Spleen (tissue), 11 donors: ENCODE measurements around the gene UNC93A. TPM values are rescaled to one million over a fixed set of nuclear protein-coding genes. Genes with fewer than 3 reads are reported as not detected.
"Not testable (repeated sequence)": the region's sequence is repeated elsewhere in the genome, so short reads cannot be mapped to it uniquely, and the experiment has no call there.

Experiments used
- DNase-seq: peaks from one replicate; pipeline ENCODE4 v3.0.0-alpha.2; 2020
- H3K27ac ChIP-seq, 8 donors: fragments of 200-600 bp; sonication (generic) in 7 of 8; 1 replicate in 4 of 8; 2 replicates in 4 of 8; pipeline versions ENCODE4 v1.5.0 to v1.8.0; 2016 to 2021; ENCODE audit warnings: inconsistent platforms in 4 of 8, mild to moderate bottlenecking in 4 of 8, moderate library complexity in 1 of 8
- H3K27me3 ChIP-seq, 7 donors: fragments of 200-600 bp; sonication (generic) in 6 of 7; replicated peaks in 1 of 7; 1 replicate in 4 of 7; 2 replicates in 3 of 7; pipeline versions ENCODE4 v1.5.0 to v1.8.0; 2016 to 2021; ENCODE audit warnings: inconsistent platforms in 3 of 7, mild to moderate bottlenecking in 1 of 7
- H3K36me3 ChIP-seq, 6 donors: fragments of 200-600 bp; sonication (generic) in 5 of 6; 1 replicate in 4 of 6; 2 replicates in 2 of 6; pipeline versions ENCODE4 v1.5.0 to v1.8.0; 2016 to 2021; ENCODE audit warnings: inconsistent platforms in 2 of 6
- H3K4me1 ChIP-seq, 6 donors: fragments of 200-600 bp; sonication (generic) in 5 of 6; 1 replicate in 3 of 6; 2 replicates in 3 of 6; pipeline versions ENCODE4 v1.5.0 to v1.8.0; 2016 to 2021; ENCODE audit warnings: inconsistent platforms in 3 of 6
- H3K4me3 ChIP-seq, 8 donors: fragments of 200-600 bp; sonication (generic) in 7 of 8; 1 replicate in 4 of 8; 2 replicates in 4 of 8; pipeline versions ENCODE4 v1.5.0 to v1.8.0; 2016 to 2021; ENCODE audit warnings: inconsistent platforms in 4 of 8, mild to moderate bottlenecking in 4 of 8, moderate library complexity in 2 of 8
- H3K9me3 ChIP-seq, 8 donors: fragments of 200-600 bp; sonication (generic) in 7 of 8; 1 replicate in 4 of 8; 2 replicates in 4 of 8; pipeline versions ENCODE4 v1.5.0 to v1.8.0; 2016 to 2021; ENCODE audit warnings: inconsistent platforms in 4 of 8
- CTCF ChIP-seq, 11 experiments: fragments of 200-600 bp in 7 of 11; fragments of 450-650 bp in 4 of 11; sonication (generic) in 4 of 11; IDR thresholded peaks in 8 of 11; conservative IDR thresholded peaks in 3 of 11; 1 replicate in 7 of 11; 2 replicates in 4 of 11; pipeline versions ENCODE4 v1.4.0 to v1.8.0; 2016 to 2021; ENCODE audit warnings: antibody characterized with exemption in 11 of 11, inconsistent platforms in 4 of 11, mild to moderate bottlenecking in 1 of 11
- POLR2A ChIP-seq, 3 donors: fragments of 450-650 bp; IDR thresholded peaks; one replicate each; pipeline ENCODE4 v1.5.1; 2017; ENCODE audit warnings: antibody characterized with exemption in 3 of 3, mild to moderate bottlenecking in 1 of 3
- POLR2AphosphoS5 ChIP-seq, 3 donors: sonication (generic); formaldehyde crosslinking; IDR thresholded peaks; one replicate each; pipeline ENCODE4 v1.5.1; 2017; ENCODE audit warnings: antibody characterized with exemption in 3 of 3
- WGBS, 5 donors: extraction: QIAGEN DNeasy Blood & Tissue Kit in 3 of 5; methylation state at CpG; one replicate each; pipeline versions ENCODE4 v1.1.5 to v1.1.7; 2013 to 2018; 5-methylcytosine and 5-hydroxymethylcytosine counted together
- intact Hi-C: fragments of 100-400 bp; cut with DNase I; formaldehyde crosslinking; loops from one replicate; pipeline ENCODE4 v1.15.0; 2023; ENCODE audit warnings: low total_unique reads
- polyA plus RNA-seq, 3 donors: library from polyadenylated mRNA; stranded (reverse); fragments of 200-250 nt; gene quantifications; one replicate each; pipeline ENCODE4 v1.2.1, GENCODE V29; 2013
- total RNA-seq, 7 donors: library from RNA; depleted of rRNA in 3 of 7; stranded (reverse); fragments of >200 nt in 3 of 7; fragmentation: NEBNext Ultra II Directional in 4 of 7; extraction: Animal tissue kit (Norgen Biotek cat#: 25700) in 4 of 7; gene quantifications; one replicate each; pipeline versions ENCODE4 v1.1.0 to v1.2.1, GENCODE V29; 2016 to 2021
- donor health status: healthy with polysubstance abuse.
- donor health status: DM: no; HTN: no; CAD: no; lungs with moderate emphysema.
- donor health status: DM: no; HTN: no; CAD: no.
- donor health status: Bipolar disorder and iron deficiency.
- donor health status: healthy.
- donor health status: DM: no; HTN: no; CAD: no.
- donor health status: DM: yes; HTN: yes; CAD: no.

The UNC93A gene
- total and polyA plus RNA-seq, 10 donors = not detected

- H3K27me3 ChIP-seq = peaks cover 0 to 14% (median 0%) of the 10 kb centered on the region in 7 donors
- DNase-seq = no peak
- H3K36me3 ChIP-seq = no peaks in the 10 kb centered on the region
- intact Hi-C loops = no loop called here
- H3K27ac ChIP-seq = no peak overlapping the region
- no peak overlapping the region for H3K4me3 ChIP-seq
- 85 to 98% (median 93%) methylated on average over 1 of the region's 1 CpG for whole genome bisulfite sequencing, 5 donors
- TF ChIP-seq CTCF (IDR thresholded peaks at IDR 0.05 in 8 of 11, conservative IDR thresholded peaks at IDR 0.05 in 3 of 11) (no peak), POLR2AphosphoS5 (IDR thresholded peaks at IDR 0.05) (no peak), POLR2A (IDR thresholded peaks at IDR 0.05) (no peak)
- H3K9me3 ChIP-seq = peaks cover 0 to 22% (median 6%) of the 10 kb centered on the region in 8 donors
- no peaks in the 10 kb centered on the region for H3K4me1 ChIP-seq
Observed at GRCh38 chr6:167252271-167252670, 38.8 kb upstream of the UNC93A start.

- intact Hi-C loops = no loop called here
- H3K4me3 ChIP-seq = no peak overlapping the region
- 83 to 89% (median 84%) methylated on average over 11 of the region's 11 CpGs for WGBS, 5 donors
- peaks cover 0 to 22% (median 6%) of the 10 kb centered on the region in 8 donors for H3K9me3 ChIP-seq
- H3K27ac ChIP-seq = no peak overlapping the region
- no peaks in the 10 kb centered on the region for H3K36me3 ChIP-seq
- TF ChIP-seq CTCF (IDR thresholded peaks at IDR 0.05 in 8 of 11, conservative IDR thresholded peaks at IDR 0.05 in 3 of 11) (no peak), POLR2AphosphoS5 (IDR thresholded peaks at IDR 0.05) (no peak)
- H3K4me1 ChIP-seq = no peaks in the 10 kb centered on the region
- peaks cover 0 to 16% (median under 1%) of the 10 kb centered on the region in 7 donors for H3K27me3 ChIP-seq
- no peak for DNase-seq
Observed at GRCh38 chr6:167255918-167256553, 35.1 kb upstream of the UNC93A start.

- no peak overlapping the region for H3K27ac ChIP-seq
- WGBS, 5 donors = 74 to 100% (median 90%) methylated on average over 3 of the region's 3 CpGs
- H3K27me3 ChIP-seq = peaks cover 0 to 16% (median 4%) of the 10 kb centered on the region in 7 donors
- no peak overlapping the region for H3K4me3 ChIP-seq
- no peak for TF ChIP-seq POLR2AphosphoS5 (IDR thresholded peaks at IDR 0.05)
- no peak for TF ChIP-seq CTCF (IDR thresholded peaks at IDR 0.05 in 8 of 11, conservative IDR thresholded peaks at IDR 0.05 in 3 of 11)
- TF ChIP-seq POLR2A (IDR thresholded peaks at IDR 0.05) = no peak
- intact Hi-C loops = no loop called here
- H3K4me1 ChIP-seq = no peaks in the 10 kb centered on the region
- H3K9me3 ChIP-seq = peaks cover 0 to 22% (median 6%) of the 10 kb centered on the region in 8 donors
- no peak for DNase-seq
- no peaks in the 10 kb centered on the region for H3K36me3 ChIP-seq
Observed at GRCh38 chr6:167258646-167259045, 32.5 kb upstream of the UNC93A start.

- intact Hi-C loops, H3K27me3 ChIP-seq: not testable (repeated sequence)
Observed at GRCh38 chr6:167266057-167266829, 24.9 kb upstream of the UNC93A start.

More at GRCh38 chr6:167266057-167266829, 24.9 kb upstream of the UNC93A start:
- H3K4me3 ChIP-seq, H3K27ac ChIP-seq, H3K36me3 ChIP-seq, H3K4me1 ChIP-seq, DNase-seq, H3K9me3 ChIP-seq: not testable (repeated sequence)
- WGBS, 5 donors = 29 to 90% (median 47%) methylated on average over 2 to 19 of the region's 24 CpGs
